ENCODE measurements around the gene AK8.

The AK8 gene

GRCh38 chr9:132809677-132810271, 68.3 kb downstream of the AK8 start:
- TF ChIP-seq CTCF (IDR thresholded peaks at IDR 0.05; ENCODE audit: insufficient read depth, missing control alignments): no peak
- no peak for FAIRE-seq

GRCh38 chr9:132808645-132809044, 69.4 kb downstream of the AK8 start:
- TF ChIP-seq CTCF (IDR thresholded peaks at IDR 0.05; ENCODE audit: insufficient read depth, missing control alignments): no peak
- no peak for DNase-seq (ENCODE audit: insufficient read length, low spot score)
- FAIRE-seq: no peak

More at GRCh38 chr9:132809677-132810271, 68.3 kb downstream of the AK8 start:
- no peak for DNase-seq (ENCODE audit: insufficient read length, low spot score)

GRCh38 chr9:132806723-132807421, 71.2 kb downstream of the AK8 start:
- no peak for TF ChIP-seq CTCF (IDR thresholded peaks at IDR 0.05; ENCODE audit: insufficient read depth, missing control alignments)
- no peak for FAIRE-seq
- DNase-seq (ENCODE audit: insufficient read length, low spot score): no peak

- no peak for DNase-seq (ENCODE audit: insufficient read length, low spot score)
- no peak for TF ChIP-seq CTCF (IDR thresholded peaks at IDR 0.05; ENCODE audit: insufficient read depth, missing control alignments)
- no peak for FAIRE-seq
These were observed 71.8 kb downstream of the AK8 start for GRCh38 chr9:132806306-132806705.

- DNase-seq (ENCODE audit: insufficient read length, low spot score) (no peak), FAIRE-seq (no peak)
- TF ChIP-seq CTCF (IDR thresholded peaks at IDR 0.05; ENCODE audit: insufficient read depth, missing control alignments): no peak
These were observed 73.3 kb downstream of the AK8 start for GRCh38 chr9:132804576-132805295.

- TF ChIP-seq CTCF (IDR thresholded peaks at IDR 0.05; ENCODE audit: insufficient read depth, missing control alignments): no peak
- FAIRE-seq (no peak), DNase-seq (ENCODE audit: insufficient read length, low spot score) (no peak)
These were observed 75.8 kb downstream of the AK8 start for GRCh38 chr9:132802121-132802795.

All from D721Med (cell line).